Fibroblast of lung (primary cell): ENCODE data around the gene SLC16A9.

Experiments
- EZH2 ChIP-seq: IDR thresholded peaks from 2 replicates; pipeline ENCODE4 v1.5.1; 2012; ENCODE audit warnings: low read length, control low read depth, mild to moderate bottlenecking; ENCODE audit errors: missing control alignments
- TF ChIP-seq, protein P1 (sequence below), 2 donors: IDR thresholded peaks in 1 of 2; conservative IDR thresholded peaks in 1 of 2; 1 replicate in 1 of 2; 2 replicates in 1 of 2; pipeline ENCODE4 v1.5.1; 2011 to 2012; ENCODE audit warnings: low read length in 2 of 2, control low read depth in 1 of 2, inconsistent platforms in 1 of 2, low read depth in 1 of 2, mild to moderate bottlenecking in 1 of 2

DNA sequence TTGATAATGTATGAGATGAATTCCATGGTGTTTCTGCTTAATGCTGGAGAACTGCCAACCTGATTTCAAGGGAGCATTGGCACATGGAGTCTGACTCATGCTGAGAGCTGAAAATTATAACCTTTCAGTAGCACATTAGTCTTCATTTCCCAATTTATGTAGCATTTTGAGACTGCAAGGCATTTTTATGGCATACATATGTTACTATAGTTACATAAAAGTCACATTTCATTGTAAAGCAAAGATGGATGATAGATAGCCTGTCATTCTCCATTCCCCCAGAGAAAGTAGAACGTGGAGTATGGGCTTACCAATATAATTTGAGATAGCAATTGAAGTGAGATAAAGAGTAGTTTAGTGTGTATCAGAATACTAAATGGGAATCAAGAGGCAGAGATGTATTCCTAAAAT lies 103.1 kb downstream of the SLC16A9 start:
- TF ChIP-seq, protein P1, sequence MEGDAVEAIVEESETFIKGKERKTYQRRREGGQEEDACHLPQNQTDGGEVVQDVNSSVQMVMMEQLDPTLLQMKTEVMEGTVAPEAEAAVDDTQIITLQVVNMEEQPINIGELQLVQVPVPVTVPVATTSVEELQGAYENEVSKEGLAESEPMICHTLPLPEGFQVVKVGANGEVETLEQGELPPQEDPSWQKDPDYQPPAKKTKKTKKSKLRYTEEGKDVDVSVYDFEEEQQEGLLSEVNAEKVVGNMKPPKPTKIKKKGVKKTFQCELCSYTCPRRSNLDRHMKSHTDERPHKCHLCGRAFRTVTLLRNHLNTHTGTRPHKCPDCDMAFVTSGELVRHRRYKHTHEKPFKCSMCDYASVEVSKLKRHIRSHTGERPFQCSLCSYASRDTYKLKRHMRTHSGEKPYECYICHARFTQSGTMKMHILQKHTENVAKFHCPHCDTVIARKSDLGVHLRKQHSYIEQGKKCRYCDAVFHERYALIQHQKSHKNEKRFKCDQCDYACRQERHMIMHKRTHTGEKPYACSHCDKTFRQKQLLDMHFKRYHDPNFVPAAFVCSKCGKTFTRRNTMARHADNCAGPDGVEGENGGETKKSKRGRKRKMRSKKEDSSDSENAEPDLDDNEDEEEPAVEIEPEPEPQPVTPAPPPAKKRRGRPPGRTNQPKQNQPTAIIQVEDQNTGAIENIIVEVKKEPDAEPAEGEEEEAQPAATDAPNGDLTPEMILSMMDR (conservative IDR thresholded peaks at IDR 0.05 in 1 of 2, IDR thresholded peaks at IDR 0.05 in 1 of 2; ENCODE audit: low read depth in 1 of 2, low read length in 2 of 2) = no peak
- no peak for TF ChIP-seq EZH2
